GM21529 (cell line): ENCODE data around the gene AP5Z1.
"Not testable (repeated sequence)": the region's sequence is repeated elsewhere in the genome, so short reads cannot be mapped to it uniquely, and the experiment has no call there.

Experiments
- ATAC-seq: cut with Tn5 transposase; IDR thresholded peaks from one replicate; pipeline ENCODE4 v1.9.1; 2021; ENCODE audit not compliant: unreplicated experiment

The AP5Z1 gene

DNA sequence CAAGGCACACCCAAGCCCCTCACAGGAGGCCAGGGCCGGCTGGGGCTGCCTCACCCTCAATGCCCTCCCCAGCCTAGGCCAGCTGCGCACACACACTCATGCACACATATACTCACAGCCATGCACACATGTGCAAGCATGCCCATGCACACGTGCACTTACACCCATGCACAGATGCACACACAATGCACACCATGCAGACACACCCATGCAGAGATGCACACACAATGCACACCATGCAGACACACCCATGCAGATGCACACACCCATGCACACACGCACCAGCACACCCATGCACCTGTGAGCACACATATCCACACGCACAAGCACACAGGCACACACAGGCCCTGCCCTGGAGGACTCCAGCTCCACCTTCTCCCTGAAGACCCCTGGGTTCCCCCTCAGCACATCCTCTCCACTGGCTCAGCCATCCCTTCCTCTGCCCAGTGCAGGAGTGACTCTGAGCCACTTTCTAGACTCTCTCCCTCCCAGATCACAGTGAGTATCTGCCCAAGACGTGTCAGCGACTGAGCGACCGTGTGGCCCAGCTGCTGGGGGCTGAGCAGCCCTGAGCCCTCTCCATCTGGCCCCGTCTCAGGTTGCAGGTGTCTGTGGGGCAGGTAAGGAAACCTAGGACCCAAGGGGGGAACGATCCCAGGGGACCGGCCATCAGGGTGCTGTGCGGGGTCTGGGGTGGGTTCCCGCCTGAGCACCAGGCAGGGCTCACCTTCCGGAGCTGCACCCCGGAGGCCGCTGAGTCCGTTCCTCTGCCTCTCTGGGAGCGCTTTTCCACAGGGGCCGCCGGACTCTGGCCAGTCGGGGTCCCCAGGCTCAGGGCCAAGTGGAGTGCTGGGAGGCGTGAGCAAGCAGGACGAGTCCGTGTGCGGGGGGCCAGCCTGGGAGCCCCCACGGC lies 25.8 kb downstream of the AP5Z1 start:
- no peak for ATAC-seq

DNA sequence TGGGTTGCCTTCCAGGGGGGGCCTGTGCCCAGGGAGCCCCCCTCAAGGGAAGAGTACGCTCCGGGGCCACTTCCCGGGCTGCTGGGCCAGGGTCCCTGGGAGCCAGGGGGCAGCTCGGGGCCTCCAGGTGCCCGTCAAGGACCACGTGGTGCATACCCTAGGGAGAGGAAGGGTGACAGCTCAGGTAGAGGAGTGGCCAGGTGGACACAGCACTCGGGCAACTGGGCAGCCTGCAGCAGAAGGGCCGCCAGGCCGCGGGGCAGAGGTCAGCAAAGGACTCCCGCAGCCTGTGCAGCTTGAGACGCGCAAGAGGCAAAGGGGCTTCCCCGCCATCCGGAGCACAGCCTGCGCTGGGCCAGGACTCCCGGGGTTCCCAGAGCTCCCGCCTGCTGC lies 26.4 kb downstream of the AP5Z1 start:
- no peak for ATAC-seq

DNA sequence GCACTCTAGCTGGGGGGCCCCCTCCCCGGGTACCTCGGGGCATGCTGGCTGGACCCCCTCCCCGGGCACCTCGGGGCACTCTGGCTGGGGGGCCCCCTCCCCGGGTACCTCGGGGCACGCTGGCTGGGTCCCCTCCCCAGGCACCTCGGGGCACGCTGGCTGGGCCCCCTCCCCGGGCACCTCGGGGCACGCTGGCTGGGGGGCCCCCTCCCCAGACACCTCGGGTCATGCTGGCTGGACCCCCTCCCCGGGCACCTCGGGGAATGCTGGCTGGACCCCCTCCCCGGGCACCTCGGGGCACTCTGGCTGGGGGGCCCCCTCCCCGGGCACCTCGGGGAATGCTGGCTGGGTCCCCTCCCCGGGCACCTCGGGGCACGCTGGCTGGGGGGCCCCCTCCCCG lies 27.2 kb downstream of the AP5Z1 start:
- not testable (repeated sequence) for ATAC-seq

DNA sequence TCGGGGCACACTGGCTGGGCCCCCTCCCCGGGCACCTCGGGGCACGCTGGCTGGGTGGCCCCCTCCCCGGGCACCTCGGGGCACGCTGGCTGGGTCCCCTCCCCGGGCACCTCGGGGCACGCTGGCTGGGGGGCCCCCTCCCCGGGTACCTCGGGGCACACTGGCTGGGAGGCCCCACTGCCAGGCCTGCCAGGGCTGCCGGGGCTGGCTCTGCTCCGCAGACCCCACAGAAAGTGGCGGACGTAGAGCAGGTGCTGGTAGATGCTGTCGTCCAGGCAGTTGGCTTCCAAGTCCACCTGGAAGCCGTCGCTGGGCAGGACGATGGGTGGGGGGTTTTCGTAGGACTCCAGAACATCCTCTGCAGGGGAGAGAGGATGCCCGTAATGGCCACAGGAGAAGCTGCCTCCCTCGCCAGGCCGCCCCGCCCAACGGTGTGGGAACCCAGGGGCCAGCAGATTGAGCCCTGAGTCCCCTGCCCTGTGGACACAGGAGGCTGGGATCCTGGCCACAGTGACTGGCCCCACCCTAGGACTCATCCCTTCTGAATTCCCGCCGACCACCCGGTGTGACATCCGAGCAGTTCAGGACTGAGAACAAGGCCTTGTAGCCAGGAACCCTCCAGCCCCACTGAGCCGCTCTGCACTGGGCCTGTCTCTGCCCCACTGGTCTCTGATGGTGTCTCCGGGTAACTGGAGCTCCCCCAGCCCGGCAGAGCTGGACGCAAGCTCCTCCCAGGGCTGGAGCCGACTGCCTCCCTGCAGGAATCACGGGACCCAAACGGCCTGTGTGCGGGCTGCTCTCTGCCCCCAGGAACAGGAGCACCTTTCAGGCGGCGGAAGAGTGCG lies 28.2 kb downstream of the AP5Z1 start:
- ATAC-seq, result no peak

DNA sequence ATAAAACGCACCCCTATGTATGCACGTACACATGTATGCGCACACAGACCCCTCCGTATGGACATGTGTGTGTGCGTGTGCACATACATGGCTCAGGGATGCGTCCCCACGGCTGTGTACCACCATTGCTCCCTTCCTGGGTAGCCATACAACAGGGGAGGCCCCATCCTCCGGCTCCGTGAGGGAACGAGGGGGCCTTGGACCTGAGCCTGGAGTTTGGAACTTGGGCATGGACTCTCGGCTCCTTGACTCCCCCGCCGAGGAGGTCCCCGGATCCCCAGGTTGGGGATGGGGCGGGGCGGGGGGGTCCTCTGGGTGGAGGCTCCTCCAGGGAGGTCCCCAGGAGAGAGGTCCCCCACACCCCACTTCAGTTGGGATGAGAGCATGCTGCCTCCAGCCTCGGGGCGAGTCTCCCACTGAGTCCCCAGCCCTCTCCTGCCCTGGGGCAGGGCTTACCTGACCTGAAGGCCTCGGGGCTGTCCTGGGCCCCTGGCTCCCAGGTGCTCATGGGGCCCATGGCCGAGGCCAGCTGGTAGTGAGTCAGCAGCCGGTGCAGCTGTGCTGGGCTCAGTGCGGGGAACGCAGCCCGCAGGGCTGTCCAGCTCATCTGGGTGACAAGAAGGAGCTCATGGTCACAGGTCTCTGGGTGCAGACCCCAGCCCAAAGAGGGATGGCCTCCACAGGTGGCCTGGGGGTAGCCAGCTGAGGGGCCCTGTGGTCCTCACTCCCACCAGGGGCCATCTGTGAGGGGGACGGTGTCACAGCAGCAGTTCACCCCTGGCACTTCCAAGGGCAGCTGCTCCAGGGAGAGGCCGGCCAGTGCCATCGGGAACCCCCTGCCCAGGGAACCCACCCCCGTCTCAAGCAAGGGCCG lies 29.9 kb downstream of the AP5Z1 start:
- ATAC-seq, result no peak

DNA sequence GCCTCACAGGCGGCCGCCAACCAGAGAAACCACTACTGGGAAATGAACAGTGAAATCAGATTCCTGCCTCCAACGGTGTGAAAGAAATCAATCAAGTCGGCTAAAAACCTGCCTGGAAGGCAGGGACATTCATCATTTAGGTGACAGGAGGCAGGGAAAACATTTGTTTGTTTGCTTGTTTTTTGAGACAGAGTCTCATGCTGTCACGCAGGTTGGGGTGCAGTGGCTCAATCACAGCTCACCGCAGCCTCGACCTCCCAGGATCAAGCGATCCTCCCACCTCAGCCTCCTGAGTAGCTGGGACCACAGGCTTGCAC lies 30.5 kb downstream of the AP5Z1 start:
- no peak for ATAC-seq

DNA sequence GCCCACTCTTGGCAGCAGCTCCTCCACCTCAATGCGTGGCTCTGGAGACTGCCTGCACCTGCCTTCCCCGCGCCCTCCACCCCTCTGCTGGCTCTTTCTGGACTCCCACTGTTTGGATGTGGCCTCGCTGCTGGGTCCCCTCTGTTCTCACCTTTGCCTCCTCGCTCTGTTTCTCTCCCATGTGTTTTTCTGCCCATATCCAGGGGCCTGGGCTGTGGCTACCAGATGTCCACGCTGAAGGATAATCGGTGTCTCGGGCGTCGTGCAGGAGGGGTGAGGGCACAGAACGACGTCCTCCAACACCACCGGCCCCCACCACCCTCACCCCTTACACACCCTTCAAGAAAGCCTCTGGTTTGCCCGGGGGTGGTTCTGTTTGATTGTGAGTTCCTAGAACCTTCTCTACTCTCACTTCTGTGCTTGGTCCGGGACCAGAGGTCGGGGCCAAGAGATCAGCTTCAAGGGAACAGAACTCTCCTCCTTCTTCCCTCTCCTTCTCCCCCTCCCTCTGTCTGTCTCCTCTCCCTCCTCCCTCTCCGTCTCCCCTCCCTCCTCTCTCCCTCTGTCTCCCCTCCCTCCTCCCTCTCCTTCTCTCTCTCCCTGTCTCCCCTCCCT lies 31.7 kb downstream of the AP5Z1 start:
- no peak for ATAC-seq

DNA sequence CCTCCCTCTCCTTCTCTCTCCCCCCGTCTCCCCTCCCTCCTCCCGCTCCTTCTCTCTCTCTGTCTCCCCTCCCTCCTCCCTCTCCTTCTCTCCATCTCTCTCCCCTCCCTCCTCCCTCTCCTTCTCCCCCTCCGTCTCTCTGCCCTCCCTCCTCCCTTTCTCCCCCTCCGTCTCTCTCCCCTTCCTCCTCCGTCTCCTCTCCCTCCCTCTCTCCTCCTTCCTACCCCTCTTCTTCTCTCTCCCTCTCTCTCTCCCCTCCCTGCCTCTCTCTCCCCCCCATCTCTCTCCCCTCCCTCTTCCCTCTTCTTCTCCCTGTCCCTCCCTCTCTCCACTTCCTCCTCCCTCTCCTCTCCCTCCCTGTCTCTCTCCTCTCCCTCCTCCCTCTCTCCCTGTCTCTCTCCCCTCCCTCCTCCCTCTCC lies 32.2 kb downstream of the AP5Z1 start:
- ATAC-seq, result no peak

DNA sequence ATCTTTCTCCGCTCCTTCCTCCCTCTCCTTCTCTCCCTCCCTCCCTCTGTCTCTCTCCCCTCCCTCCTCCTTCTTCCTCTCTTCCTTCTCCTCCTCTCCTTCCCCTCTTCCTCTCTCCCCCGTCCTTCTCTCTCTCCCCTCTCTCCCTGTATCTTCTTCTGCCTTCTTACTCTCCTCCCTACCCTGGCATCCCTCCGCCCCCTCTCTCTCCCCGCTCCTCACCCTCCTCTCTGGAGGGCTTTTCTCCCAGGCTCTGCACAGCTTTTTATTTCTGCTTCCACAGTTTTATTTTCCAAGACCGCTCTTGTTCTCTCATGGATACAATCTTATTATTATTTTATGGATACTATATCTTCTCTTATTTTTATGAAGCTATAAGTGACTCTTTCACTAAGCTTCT lies 32.6 kb downstream of the AP5Z1 start:
- ATAC-seq, result no peak

DNA sequence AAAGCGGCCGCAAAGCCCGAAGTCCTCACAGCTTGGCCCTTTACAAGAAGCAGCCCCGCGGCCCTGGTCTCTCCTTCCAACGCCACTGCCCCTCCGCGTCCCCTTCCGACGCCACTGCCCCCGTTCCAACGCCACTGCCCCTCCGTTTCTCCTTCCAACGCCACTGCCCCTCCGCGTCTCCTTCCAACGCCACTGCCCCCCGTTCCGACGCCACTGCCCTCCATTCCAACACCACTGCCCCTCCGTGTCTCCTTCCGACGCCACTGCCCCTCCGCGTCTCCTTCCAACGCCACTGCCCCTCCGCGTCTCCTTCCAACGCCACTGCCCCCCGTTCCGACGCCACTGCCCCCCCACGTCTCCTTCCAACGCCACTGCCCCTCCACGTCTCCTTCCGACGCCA lies 33.1 kb downstream of the AP5Z1 start:
- ATAC-seq, result no peak

DNA sequence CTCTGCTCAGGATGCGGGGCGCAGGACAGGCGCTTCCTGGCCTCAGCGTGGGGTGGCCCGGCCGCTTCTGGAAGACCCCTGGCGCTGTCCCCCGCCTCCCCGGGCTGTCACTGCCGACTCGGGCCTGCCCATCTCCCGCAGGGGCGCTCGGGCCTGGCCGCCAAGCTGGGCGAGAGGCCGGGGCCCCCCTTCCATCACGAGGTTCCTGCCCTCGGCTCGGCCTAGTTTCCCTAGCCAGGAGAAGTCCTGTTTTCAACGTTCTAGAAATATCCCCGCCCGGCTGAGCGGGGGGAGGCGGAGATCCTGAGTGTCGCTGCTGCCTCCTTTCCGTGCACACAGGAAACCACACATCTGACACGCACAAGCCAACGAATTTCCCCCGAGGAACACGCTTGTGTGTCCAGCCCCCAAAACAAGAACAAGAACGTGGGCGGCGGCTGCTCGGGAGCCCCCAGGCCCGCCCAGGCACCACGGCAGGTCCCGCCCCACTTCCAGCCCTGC lies 33.7 kb downstream of the AP5Z1 start:
- ATAC-seq, result no peak

DNA sequence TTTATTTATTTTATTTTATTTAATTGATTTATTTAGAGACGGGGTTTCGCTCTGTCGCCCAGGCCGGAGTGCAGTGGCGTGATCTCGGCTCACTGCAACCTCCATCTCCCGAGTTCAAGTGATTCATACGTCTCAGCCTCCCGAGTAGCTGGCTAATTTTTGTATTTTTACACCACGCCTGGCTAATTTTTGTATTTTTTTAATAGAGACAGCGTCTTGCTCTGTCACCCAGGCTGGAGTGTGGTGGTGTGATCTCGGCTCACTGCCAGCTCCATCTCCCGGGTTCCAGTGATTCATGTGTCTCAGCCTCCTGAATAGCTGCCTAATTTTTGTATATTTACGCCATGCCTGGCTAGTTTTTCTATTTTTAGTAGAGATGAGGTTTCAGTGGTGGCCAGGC lies 34.2 kb downstream of the AP5Z1 start:
- ATAC-seq, result no peak

DNA sequence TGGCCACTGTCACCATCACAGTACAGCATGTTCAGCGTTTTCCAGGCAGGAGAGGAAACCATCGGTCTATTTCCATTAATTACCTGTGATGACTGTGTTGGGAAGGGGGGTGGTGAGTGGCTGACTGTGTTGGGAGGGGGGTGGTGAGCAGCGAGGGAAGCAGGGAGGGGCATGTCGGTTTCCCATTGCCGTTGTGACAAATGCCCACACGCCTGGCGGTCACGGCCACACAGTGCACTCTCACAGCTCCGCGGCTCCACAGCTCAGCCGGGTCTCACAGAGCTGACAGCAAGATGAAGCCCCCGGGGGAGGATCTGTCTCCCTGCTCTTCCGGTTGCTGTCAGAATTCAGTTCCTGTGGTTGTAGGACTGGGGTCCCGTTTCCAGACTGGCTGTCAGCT lies 39.0 kb downstream of the AP5Z1 start:
- no peak for ATAC-seq

DNA sequence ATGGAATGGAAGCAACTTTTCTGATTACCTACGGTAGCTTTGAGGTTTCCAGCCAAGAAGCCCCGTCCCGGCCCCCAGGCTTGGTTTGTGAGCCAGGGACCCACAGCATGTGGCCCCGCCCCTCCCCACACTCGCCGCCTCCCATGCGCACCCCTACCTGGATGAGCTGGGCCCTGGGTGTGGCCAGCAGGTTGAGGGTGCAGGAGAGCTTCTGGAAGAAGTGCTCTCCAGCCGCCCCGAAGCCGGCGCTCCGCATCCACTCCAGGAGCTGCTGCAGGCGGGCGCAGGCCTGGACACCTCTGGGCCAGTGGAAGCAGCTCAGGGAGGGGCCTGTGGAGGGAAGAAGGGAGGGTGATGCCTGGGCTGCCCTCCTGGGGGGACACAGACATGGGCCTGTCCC lies 39.7 kb downstream of the AP5Z1 start:
- ATAC-seq, result no peak

DNA sequence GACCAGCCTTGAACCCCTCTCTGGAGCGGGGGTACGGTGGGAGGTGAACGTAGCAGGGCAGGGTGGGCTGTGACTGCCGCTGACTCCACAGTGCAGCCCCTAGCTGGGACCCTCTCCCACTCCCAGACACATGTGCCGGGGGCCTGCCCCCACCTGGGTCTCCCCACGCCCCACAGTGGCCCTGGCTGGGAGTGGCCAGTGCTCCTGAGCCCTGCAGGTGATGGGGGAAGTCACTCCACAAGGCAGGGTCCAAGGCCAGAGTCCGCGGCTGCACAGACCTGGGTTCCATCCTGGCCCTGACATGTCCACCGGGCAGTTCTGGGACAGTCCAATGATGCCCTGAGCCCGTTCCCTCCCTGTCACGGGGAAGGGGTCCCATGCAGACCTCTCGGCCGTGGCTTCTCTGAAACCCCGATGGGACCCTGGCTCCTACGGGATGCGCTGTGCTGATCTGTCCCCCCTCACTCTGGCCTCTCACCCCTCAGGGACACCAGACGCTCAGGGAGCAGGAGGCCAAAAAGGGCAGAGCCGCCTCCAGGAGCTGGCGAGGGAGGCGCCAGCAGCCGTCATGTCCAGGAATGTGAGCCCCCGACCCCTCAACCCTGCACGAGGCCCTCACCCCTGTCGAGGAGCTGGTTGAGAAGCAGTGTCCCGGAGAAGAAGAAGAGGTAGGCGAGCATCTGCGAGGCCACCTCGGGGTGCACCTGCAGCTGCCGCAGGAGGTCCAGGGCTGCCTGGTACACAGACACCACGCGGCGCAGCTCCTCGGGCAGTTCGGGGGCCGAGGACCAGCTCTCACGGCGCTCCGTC lies 40.4 kb downstream of the AP5Z1 start:
- no peak for ATAC-seq

DNA sequence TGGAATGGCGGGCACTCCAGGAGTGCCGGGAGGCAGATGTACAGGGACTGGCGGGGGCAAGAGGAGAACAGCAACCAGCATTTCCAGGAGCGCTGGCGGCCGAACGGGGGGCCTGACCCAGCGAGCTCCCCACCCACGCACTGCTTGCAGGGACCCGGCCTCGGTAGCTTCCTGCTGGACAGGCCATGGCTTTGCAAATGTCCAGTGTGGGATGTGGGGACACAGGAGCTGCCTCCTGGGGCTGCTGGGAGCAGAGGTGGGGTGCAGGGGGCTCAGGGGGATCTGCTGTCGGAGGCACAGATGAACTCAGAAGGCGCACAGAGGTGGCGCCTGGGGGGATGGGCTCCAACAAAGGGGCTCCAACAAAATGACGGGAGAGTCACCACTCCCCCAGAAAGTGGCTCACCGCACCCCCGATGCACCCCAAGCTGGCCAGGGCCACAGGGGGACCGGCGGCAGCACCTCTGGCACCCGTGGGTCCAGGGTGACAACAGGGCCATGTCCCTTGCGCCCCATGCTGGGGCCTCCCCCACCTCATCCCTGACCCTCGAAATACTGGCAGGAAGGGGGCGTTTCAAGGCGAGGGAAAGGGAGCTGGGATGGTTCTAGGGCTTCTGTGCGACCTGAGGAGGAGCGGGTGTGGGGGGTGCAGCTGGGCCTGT lies 41.1 kb downstream of the AP5Z1 start:
- ATAC-seq, result no peak

DNA sequence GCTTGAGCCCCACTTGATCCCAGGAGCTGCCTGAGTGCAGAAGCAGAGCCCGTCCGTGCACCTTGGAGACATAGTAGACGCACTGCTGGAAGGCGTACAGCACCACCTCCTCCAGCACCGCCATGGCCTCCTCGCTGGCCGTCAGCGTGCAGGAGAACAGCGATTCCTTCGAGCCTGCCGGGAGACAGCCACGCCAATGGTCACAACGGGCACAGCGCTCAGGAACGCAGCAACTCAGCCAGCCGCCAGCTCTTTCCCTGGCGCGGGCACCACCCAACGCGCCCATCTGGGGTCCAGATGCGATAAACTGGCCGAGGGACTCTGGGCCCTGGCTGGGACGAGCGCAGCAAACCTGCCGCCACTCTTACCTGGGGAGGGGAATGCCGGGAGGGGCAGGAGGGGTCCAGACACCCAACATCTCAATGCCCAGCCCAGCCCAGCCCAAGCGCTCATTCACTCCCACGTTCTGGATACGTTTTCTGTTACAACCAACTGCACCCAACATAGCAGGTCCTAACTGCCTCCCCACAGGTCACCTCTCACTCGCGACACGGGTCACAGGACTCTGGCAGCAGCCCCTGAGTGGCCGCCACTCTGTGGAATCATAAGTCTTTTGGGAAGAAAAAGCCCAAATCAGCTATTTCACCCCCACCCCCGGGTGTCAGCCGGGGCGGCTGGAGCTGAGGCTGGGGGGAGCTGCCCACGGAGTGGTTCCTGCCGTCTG lies 41.9 kb downstream of the AP5Z1 start:
- no peak for ATAC-seq

DNA sequence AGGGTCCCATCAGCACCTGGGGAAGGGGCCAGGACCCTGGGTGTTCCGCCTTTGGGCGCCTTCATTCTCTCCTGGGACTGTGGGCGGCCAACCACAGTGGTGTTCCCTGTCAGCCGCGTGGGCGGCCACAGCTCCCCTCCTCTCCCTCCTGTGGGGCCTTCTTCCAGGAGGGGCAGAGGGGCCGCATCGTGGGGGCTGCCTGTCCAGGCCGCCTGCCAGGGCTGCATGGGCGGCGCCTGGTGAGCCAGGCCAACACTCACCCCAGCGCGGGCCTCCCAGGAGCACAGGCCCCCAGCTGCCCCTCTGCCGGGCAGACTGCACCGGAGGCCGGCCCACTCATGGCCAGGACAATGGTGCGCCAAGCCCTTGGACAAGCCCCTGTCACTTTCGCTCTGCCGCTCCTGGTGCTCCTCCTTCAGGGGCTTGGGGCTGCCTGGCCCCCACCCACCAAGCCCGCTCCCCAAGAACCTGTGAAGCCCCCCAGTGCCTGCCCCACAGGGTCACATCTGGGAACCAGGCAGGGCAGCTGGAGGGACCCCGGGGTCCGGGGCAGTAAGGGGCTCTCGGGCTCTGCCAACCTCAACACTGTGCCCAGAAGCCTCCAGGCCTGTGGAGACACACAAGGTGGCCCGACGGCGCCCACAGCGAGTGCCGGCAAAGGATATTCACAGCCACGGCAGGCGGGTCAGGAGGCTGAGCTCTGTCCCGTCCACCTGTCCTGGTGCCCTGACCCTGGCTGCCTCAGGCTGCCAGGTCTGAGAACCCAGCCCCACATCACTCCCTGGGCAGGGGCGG lies 42.8 kb downstream of the AP5Z1 start:
- ATAC-seq, result no peak
